ENCODE results near the gene PTPN5.

GRCh38 chr11:18773681-18774080 lies 17.9 kb downstream of the PTPN5 start:
- TF ChIP-seq CTCF (IDR thresholded peaks at IDR 0.05 in 8 of 11, conservative IDR thresholded peaks at IDR 0.05 in 3 of 11) (no peak), POLR2A (IDR thresholded peaks at IDR 0.05) (no peak), POLR2AphosphoS5 (IDR thresholded peaks at IDR 0.05) (no peak)
